ENCODE results near the gene SLC15A4.
"Not testable (repeated sequence)": the region's sequence is repeated elsewhere in the genome, so short reads cannot be mapped to it uniquely, and the experiment has no call there.

The SLC15A4 gene

DNA sequence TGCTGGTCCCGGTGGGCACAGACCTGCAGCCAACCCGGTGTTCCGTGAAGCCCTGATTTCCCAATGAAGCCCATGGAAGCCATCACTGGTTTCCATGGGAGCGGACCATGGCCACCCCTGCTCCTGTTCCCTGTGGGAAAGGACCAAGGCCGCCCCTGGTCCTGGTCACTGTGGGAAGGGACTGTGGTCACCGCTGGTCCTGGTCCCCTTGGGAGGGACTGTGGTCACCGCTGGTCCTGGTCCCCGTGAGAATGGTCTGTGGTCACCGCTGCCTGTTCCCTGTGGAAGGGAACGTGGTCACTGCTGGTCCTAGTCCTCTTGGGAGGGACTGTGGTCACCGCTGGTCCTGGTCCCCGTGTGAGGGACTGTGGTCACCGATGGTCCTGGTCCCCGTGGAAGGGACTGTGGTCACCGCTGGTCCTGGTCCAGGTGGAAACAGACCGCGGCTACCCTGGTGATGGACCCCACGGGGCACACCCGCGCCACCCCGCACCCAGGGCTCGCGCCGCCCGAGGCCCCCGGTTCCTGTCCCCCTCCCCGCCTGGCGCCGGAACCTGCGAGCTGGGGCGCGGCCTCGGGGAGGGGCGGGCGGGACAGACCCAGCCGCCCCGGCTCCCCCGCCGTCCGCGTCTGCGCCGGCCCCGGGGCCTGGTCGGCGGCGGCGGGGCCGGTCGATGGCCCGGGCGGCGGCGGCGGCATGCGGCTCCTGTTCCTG lies 29.3 kb upstream of the SLC15A4 start, which contains the start of gene GLT1D1:
TSS of gene GLT1D1 (plus strand) at position 594 of the 715 bp plus-strand sequence. CDS start at position 698, 104 bp downstream.
- no peak within 1 kb of the TSS for H3K4me3 ChIP-seq (ENCODE audit: low read length)
- no peak for DNase-seq (ENCODE audit: low read depth)
- TF ChIP-seq, protein P1, sequence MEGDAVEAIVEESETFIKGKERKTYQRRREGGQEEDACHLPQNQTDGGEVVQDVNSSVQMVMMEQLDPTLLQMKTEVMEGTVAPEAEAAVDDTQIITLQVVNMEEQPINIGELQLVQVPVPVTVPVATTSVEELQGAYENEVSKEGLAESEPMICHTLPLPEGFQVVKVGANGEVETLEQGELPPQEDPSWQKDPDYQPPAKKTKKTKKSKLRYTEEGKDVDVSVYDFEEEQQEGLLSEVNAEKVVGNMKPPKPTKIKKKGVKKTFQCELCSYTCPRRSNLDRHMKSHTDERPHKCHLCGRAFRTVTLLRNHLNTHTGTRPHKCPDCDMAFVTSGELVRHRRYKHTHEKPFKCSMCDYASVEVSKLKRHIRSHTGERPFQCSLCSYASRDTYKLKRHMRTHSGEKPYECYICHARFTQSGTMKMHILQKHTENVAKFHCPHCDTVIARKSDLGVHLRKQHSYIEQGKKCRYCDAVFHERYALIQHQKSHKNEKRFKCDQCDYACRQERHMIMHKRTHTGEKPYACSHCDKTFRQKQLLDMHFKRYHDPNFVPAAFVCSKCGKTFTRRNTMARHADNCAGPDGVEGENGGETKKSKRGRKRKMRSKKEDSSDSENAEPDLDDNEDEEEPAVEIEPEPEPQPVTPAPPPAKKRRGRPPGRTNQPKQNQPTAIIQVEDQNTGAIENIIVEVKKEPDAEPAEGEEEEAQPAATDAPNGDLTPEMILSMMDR (IDR thresholded peaks at IDR 0.05; ENCODE audit: insufficient read depth, low read depth, low read length, missing control alignments) = no peak

DNA sequence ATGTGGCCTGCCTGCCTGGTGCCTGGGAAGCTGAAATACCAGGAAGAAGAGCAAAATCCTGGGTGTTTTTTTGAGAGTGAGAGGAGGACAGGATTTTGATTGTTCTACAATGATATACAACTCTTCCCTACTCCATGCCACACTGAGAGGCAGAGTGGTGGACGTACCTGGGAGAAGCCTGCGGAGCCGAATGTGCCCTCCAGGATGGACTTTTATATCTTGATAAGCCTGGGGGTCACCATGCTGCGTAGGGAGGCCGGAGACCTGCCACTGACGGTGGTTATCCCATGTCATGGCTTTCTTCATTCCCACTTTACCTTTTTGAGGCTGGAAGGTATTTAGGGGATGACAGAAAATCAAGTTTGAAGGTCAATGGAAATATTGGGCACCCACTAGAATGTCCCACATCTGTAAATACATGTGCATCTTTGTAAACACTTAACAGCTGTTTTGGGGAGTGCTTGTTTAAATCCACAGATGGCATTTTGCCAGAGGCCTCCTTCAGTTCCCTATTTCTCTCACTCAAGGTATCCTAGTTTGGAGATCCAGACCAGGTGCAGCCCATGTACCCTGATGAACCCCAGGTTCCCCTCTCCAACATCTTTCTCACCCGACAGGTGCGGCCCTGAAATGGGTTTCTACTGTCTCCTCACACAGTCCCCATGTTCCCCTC lies 28.4 kb upstream of the SLC15A4 start:
- no peak overlapping the region for H3K4me3 ChIP-seq (ENCODE audit: low read length)
- TF ChIP-seq, protein P1 (IDR thresholded peaks at IDR 0.05; ENCODE audit: insufficient read depth, low read depth, low read length, missing control alignments) = no peak
- DNase-seq (ENCODE audit: low read depth) = no peak

DNA sequence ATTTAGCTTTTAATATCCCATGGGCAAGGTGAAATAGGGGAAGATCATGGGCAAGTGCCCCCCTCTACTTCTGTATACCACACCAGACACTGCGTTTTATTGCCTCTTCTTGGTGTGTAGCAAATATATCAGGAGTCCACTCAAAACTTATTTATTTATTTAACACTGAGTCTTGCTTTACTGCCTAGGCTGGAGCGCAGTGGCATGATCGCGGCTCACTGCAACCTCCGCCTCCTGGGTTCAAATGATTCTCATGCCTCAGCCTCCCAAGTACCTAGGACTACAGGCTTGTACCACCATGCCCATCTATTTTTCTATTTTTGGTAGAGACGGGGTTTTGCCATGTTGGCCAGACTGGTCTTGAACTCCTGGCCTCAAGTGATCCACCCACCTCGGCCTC lies 27.7 kb upstream of the SLC15A4 start:
- not testable (repeated sequence) for H3K4me3 ChIP-seq (ENCODE audit: low read length); DNase-seq (ENCODE audit: low read depth)

DNA sequence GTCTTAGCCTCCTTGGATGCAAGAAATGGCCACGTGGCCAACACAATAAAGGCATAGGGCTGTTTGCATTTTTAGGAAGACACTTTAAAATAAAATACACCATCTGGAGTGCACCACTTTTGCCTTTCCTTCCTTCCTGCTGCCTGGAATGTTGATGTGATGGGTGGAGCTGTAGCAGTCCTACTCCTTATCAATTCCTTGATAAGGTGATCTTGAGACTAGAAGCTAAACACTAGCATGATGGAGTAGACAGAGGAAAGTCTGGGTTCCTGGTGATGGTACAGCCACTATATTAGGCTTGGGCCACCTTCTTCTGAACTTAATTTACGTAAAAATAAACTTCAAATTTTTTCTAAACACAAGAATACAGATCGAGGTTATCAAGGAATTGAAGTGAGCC lies 26.6 kb upstream of the SLC15A4 start:
- DNase-seq (ENCODE audit: low read depth) = no peak
- no peak overlapping the region for H3K4me3 ChIP-seq (ENCODE audit: low read length)
- TF ChIP-seq, protein P1 (IDR thresholded peaks at IDR 0.05; ENCODE audit: insufficient read depth, low read depth, low read length, missing control alignments) = no peak

DNA sequence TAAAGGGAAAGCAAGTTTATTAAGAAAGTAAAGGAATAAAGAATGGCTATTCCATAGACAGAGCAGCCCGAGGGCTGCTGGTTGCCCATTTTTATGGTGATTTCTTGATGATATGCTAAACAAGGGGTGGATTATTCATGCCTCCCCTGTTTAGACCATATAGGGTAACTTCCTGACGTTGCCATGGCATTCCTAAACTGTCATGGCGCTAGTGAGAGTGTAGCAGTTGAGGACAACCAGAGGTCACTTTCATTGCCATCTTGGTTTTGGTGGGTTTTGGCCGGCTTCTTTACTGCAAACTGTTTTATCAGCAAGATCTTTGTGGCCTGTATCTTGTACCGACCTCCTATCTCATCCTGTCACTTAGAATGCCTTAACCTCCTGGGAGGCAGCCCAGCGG lies 26.0 kb upstream of the SLC15A4 start:
- H3K4me3 ChIP-seq (ENCODE audit: low read length); DNase-seq (ENCODE audit: low read depth): not testable (repeated sequence)

DNA sequence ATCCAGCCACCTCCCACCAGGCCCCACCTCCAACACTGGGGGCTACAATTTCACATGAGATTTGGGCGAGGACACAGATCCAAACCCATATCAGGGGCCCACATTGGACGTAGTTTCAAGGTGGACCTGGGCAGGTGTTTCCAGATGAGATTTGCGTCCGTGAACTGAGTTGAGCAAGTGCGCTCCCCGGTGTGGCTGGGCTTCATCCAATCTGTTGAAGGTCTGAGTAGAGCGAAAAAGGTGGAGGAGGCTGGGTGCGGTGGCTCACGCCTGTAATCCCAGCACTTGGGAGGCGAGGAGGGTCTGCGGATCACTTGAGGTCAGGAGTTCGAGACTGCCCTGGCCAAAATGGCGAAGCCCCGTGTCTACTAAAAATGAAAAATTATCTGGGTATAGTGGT lies 24.6 kb upstream of the SLC15A4 start:
- H3K4me3 ChIP-seq (ENCODE audit: low read length) = no peak overlapping the region
- DNase-seq (ENCODE audit: low read depth) = no peak
- TF ChIP-seq, protein P1 (IDR thresholded peaks at IDR 0.05; ENCODE audit: insufficient read depth, low read depth, low read length, missing control alignments) = no peak

DNA sequence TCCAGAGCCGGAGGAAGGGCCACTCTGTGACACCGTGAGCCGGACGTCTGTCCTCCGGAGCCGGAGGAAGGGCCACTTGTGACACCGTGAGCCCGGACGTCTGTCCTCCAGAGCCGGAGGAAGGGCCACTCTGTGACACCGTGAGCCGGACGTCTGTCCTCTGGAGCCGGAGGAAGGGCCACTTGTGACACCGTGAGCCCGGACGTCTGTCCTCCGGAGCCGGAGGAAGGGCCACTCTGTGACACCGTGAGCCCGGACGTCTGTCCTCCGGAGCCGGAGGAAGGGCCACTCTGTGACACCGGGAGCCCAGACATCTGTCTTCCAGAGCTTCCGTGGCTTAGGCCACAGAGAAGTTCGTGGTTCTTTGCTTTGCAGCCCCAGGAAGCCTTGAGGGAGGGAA lies 22.9 kb upstream of the SLC15A4 start:
- not testable (repeated sequence) for DNase-seq (ENCODE audit: low read depth); H3K4me3 ChIP-seq (ENCODE audit: low read length)

DNA sequence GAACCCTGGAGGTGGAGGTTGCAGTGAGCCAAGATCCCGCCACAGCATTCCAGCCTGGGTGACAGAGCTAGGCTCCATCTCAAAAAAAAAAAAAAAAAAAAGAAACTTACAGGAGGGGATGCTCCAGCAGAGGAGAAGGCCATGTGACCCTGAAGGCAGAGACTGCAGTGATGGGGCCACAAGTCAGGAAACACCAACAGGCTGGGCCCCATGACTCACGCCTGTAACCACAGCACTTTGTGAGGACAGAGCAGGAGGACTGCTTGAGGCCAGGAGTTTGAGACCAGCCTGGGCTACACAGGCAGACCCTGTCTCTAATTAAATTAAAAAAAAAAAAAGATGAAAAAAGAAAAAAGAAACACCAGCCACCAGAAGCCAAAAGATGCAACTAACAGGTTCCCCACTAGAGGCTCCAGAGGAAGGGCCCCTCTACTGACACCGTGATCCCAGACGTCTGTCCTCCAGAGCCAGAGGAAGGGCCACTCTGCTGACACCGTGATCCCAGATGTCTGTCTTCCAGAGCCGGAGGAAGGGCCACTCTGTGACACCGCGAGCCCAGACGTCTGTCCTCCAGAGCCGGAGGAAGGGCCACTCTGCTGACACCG lies 20.4 kb upstream of the SLC15A4 start:
- no peak for DNase-seq (ENCODE audit: low read depth)
- H3K4me3 ChIP-seq (ENCODE audit: low read length) = no peak overlapping the region
- TF ChIP-seq, protein P1 (IDR thresholded peaks at IDR 0.05; ENCODE audit: insufficient read depth, low read depth, low read length, missing control alignments) = no peak

All from epithelial cell of esophagus (primary cell).